HL-60 (cell line): ENCODE data around the gene ADGRG1.

Experiments
- DNase-seq, 2 experiments: peaks; one replicate each; pipeline ENCODE4 v3.0.0-alpha.2; 2010 to 2020; ENCODE audit warnings: low read depth in 1 of 2, low spot score in 1 of 2
- H3K27ac ChIP-seq: fragments of 250-450 bp; sonication (Bioruptor Pico); replicated peaks from 2 replicates; pipeline ENCODE4 v1.5.1; 2020; ENCODE audit warnings: mild to moderate bottlenecking, moderate library complexity
- H3K27me3 ChIP-seq: fragments of 250-450 bp; sonication (Bioruptor Pico); 2 replicates; pipeline ENCODE4 v1.5.1; 2021; ENCODE audit warnings: mild to moderate bottlenecking, moderate library complexity; ENCODE audit not compliant: insufficient read depth, poor library complexity, severe bottlenecking
- H3K4me3 ChIP-seq: replicated peaks from 2 replicates; pipeline ENCODE4 v1.5.1; 2011; ENCODE audit warnings: mild to moderate bottlenecking, control low read depth, low read length; ENCODE audit not compliant: insufficient read depth
- CTCF ChIP-seq: IDR thresholded peaks from one replicate; pipeline ENCODE4 v1.5.1; 2011; ENCODE audit warnings: low read length, control low read depth, inconsistent platforms; ENCODE audit not compliant: insufficient read depth
- GABPA ChIP-seq: IDR thresholded peaks from 2 replicates; pipeline ENCODE4 v1.6.1; 2012; ENCODE audit warnings: low read depth
- POLR2AphosphoS5 ChIP-seq: IDR thresholded peaks from 2 replicates; pipeline ENCODE4 v1.6.1; 2012; ENCODE audit warnings: low read depth
- REST ChIP-seq: IDR thresholded peaks from 2 replicates; pipeline ENCODE4 v1.6.1; 2012; ENCODE audit warnings: low read depth; ENCODE audit not compliant: insufficient replicate concordance
- SPI1 ChIP-seq: IDR thresholded peaks from 2 replicates; pipeline ENCODE4 v1.6.1; 2012; ENCODE audit warnings: low read depth, mild to moderate bottlenecking, borderline replicate concordance

Gene ADGRG1

GRCh38 chr16:57656342-57656955 lies 28.0 kb downstream of the ADGRG1 start:
- no peak overlapping the region for H3K27ac ChIP-seq
- no peak overlapping the region for H3K4me3 ChIP-seq
- TF ChIP-seq REST, result no peak
- TF ChIP-seq CTCF, result no peak
- TF ChIP-seq POLR2AphosphoS5, result no peak
- no peak for TF ChIP-seq SPI1
- no peak for TF ChIP-seq GABPA
- DNase-seq, result no peak
- no peaks in the 10 kb centered on the region for H3K27me3 ChIP-seq

- no peak for TF ChIP-seq REST
- TF ChIP-seq SPI1, result no peak
- TF ChIP-seq POLR2AphosphoS5, result no peak
- no peak for TF ChIP-seq GABPA
- TF ChIP-seq CTCF, result no peak
- DNase-seq, result no peak
- Histone ChIP-seq H3K4me3 (no peak overlapping the region), H3K27me3 (no peaks in the 10 kb centered on the region), H3K27ac (no peak overlapping the region)
Observed at GRCh38 chr16:57657228-57657627, 28.8 kb downstream of the ADGRG1 start.

GRCh38 chr16:57658130-57658877 lies 29.9 kb downstream of the ADGRG1 start:
- TF ChIP-seq REST (no peak), POLR2AphosphoS5 (no peak), CTCF (no peak), SPI1 (no peak), GABPA (no peak)
- Histone ChIP-seq H3K4me3 (no peak overlapping the region), H3K27me3 (no peaks in the 10 kb centered on the region), H3K27ac (no peak overlapping the region)
- no peak for DNase-seq
